Kidney (tissue), 14 donors: ENCODE measurements around the gene CHMP6. TPM values are rescaled to one million over a fixed set of nuclear protein-coding genes. Genes with fewer than 3 reads are reported as not detected.

Source experiments
- DNase-seq, 5 donors: peaks; one replicate each; pipeline ENCODE4 v3.0.0-alpha.2; 2013 to 2020
- FAIRE-seq: peaks from 2 replicates; lab custom pipeline; 2012; peaks lifted over from hg19 to GRCh38; lab: Jason Lieb, UNC
- H3K27ac ChIP-seq, 2 donors: one replicate each; pipeline ENCODE4 v1.7.0; 2013; ENCODE audit warnings: low read depth in 2 of 2, low read length in 2 of 2, inconsistent platforms in 1 of 2
- H3K27me3 ChIP-seq: one replicate; pipeline ENCODE4 v1.7.1; 2013; ENCODE audit warnings: low read length, inconsistent platforms; ENCODE audit not compliant: control insufficient read depth, insufficient read depth
- H3K36me3 ChIP-seq, 3 donors: one replicate each; pipeline versions ENCODE4 v1.7.0 to v1.7.1; 2013; ENCODE audit warnings: low read length in 3 of 3, control low read depth in 1 of 3, inconsistent platforms in 1 of 3; ENCODE audit not compliant: insufficient read depth in 3 of 3, control insufficient read depth in 2 of 3
- H3K4me1 ChIP-seq, 3 donors: one replicate each; pipeline versions ENCODE4 v1.7.0 to v1.7.1; 2013; ENCODE audit warnings: low read length in 3 of 3, inconsistent platforms in 1 of 3, low read depth in 1 of 3; ENCODE audit not compliant: control insufficient read depth in 2 of 3, insufficient read depth in 2 of 3
- H3K4me3 ChIP-seq, 3 donors: one replicate each; pipeline versions ENCODE4 v1.7.0 to v1.8.1; 2013; ENCODE audit warnings: low read length in 3 of 3, control low read depth in 1 of 3, inconsistent platforms in 1 of 3
- H3K9ac ChIP-seq, 3 donors: one replicate each; pipeline versions ENCODE4 v1.7.0 to v1.7.1; 2013; ENCODE audit warnings: low read length in 3 of 3, control low read depth in 1 of 3, inconsistent platforms in 1 of 3
- H3K9me3 ChIP-seq, 3 donors: one replicate each; pipeline versions ENCODE4 v1.7.0 to v1.7.1; 2013; ENCODE audit warnings: low read length in 3 of 3, control low read depth in 1 of 3, inconsistent platforms in 1 of 3; ENCODE audit not compliant: control insufficient read depth in 2 of 3, insufficient read depth in 1 of 3
- CTCF ChIP-seq: IDR thresholded peaks from 3 replicates; pipeline ENCODE4 v1.5.1; 2012; ENCODE audit warnings: mild to moderate bottlenecking, moderate library complexity, borderline replicate concordance; ENCODE audit not compliant: insufficient read depth; ENCODE audit errors: extremely low read depth
- intact Hi-C: fragments of 100-400 bp; cut with DNase I; formaldehyde crosslinking; loops from one replicate; pipeline ENCODE4 v1.11.1; 2022
- polyA plus RNA-seq: library from polyadenylated mRNA; stranded (reverse); fragments of 350-450 nt; fragmentation: Illumina TruSeq; extraction: RNeasy Lipid Tissue Mini Kit (QIAGEN cat#74804); gene quantifications from one replicate; pipeline ENCODE4 v1.2.3, GENCODE V29; 2014; ENCODE audit warnings: low read depth, low replicate concordance; ENCODE audit not compliant: insufficient read depth
- total RNA-seq: library from RNA; stranded (reverse); fragmentation: NEBNext Ultra II Directional; extraction: Animal tissue kit (Norgen Biotek cat#: 25700); gene quantifications from one replicate; pipeline ENCODE4 v1.2.1, GENCODE V29; 2021
- donor health status: control.
- donor health status: control.
- donor health status: control.
- donor health status: control.
- donor health status: control.
- donor health status: DM: yes; HTN: yes; CAD: no.
- donor health status: Normal renal cell carcinoma (clear cell type).

CHMP6 gene
- total and polyA plus RNA-seq, 2 donors from 2014 or later: 28.0 to 34.1 TPM

DNA sequence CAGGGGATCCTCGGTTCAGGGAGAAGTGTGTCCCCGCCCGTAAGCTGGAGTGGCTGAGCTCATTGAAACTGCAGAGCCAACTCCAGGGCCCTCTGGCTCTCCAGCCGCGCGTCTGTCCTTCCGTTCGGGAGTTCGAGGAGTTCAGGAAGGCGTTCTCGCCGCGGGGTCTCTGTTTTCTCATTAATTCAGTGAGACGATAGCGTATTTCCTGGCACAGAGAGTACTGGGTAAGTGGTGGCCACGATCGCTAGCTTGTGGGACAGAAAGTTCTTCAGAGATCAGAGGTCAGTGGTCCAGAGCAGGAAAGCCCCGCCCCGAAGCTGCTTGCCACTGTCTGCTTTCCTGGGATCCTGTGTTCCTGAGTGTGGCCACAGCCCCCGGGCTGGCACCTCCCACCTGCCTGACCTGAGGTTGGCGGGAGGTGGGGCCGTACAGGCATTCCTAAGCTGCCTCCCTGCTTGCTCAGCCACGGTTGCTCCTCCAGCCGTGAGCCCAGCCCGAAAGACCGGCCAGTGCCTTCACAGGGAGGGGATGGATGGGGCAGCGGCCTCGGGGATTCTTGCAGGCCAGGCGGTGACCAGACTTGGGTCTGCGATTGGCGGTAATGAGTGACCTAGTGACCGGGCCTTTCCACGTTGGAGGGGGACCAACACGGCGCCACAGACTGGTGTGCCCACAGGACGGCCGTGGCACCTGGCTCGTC, 52.2 kb downstream of the CHMP6 start:
- TF ChIP-seq CTCF: no peak
- Histone ChIP-seq H3K27me3 (no peaks in the 10 kb centered on the region), H3K9me3 (no peaks in the 10 kb centered on the region), H3K9ac (peak overlapping the region in 1 of 3 donors; percentile 48), H3K4me1 (peaks cover 0 to 70% (median 63%) of the 10 kb centered on the region in 3 donors), H3K4me3 (peak overlapping the region in 1 of 3 donors; percentile 40), H3K27ac (peak overlapping the region; percentile 83 to 87), H3K36me3 (peaks cover 0 to 6% (median 2%) of the 10 kb centered on the region in 3 donors)
- intact Hi-C loops: no loop called here
- FAIRE-seq: no peak
- peak; percentile 82 to 95 (median 88) for DNase-seq

DNA sequence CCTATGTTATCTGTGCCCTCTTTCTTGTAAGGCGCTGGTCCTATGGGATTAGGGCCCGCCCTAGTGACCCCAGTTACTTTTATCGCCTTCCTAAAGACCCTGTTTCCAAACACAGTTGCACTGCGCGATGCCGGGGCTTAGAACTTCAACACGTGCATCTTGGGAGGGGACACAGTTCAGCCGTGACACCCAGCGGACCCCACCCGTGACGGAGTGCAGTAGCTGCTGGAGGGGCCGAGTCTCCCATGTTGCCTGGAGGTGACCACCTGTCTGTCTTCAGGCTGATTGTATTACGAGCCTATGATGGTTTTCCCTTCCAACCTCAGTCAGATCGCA, 52.8 kb downstream of the CHMP6 start:
- intact Hi-C loops: no loop called here
- peaks cover 0 to 69% (median 66%) of the 10 kb centered on the region in 3 donors for H3K4me1 ChIP-seq
- DNase-seq: no peak
- TF ChIP-seq CTCF: no peak
- peak overlapping the region; percentile 83 to 87 for H3K27ac ChIP-seq
- peak overlapping the region in 1 of 3 donors; percentile 44 for H3K9ac ChIP-seq
- no peaks in the 10 kb centered on the region for H3K9me3 ChIP-seq
- FAIRE-seq: no peak
- peaks cover 0 to 6% (median 2%) of the 10 kb centered on the region in 3 donors for H3K36me3 ChIP-seq
- H3K4me3 ChIP-seq: peak overlapping the region in 1 of 3 donors; percentile 40
- no peaks in the 10 kb centered on the region for H3K27me3 ChIP-seq

GRCh38 chr17:81044764-81045589, 53.3 kb downstream of the CHMP6 start:
- TF ChIP-seq CTCF: no peak
- H3K9me3 ChIP-seq: no peaks in the 10 kb centered on the region
- DNase-seq (peak; percentile 90 to 97 (median 94)), FAIRE-seq (no peak)
- peaks cover 0 to 71% (median 64%) of the 10 kb centered on the region in 3 donors for H3K4me1 ChIP-seq
- H3K27me3 ChIP-seq: no peaks in the 10 kb centered on the region
- intact Hi-C loops: no loop called here
- peaks cover 0 to 6% (median 2%) of the 10 kb centered on the region in 3 donors for H3K36me3 ChIP-seq
- H3K4me3 ChIP-seq: peak overlapping the region in 1 of 3 donors; percentile 40
- H3K27ac ChIP-seq: peak overlapping the region; percentile 83 to 87
- H3K9ac ChIP-seq: peak overlapping the region in 1 of 3 donors; percentile 44
